GM21390 (cell line): ENCODE measurements around the gene CFL1.
"Not testable (repeated sequence)": the region's sequence is repeated elsewhere in the genome, so short reads cannot be mapped to it uniquely, and the experiment has no call there.

Source experiments
- ATAC-seq: cut with Tn5 transposase; IDR thresholded peaks from one replicate; pipeline ENCODE4 v1.9.1; 2021; ENCODE audit not compliant: unreplicated experiment

Gene CFL1

DNA sequence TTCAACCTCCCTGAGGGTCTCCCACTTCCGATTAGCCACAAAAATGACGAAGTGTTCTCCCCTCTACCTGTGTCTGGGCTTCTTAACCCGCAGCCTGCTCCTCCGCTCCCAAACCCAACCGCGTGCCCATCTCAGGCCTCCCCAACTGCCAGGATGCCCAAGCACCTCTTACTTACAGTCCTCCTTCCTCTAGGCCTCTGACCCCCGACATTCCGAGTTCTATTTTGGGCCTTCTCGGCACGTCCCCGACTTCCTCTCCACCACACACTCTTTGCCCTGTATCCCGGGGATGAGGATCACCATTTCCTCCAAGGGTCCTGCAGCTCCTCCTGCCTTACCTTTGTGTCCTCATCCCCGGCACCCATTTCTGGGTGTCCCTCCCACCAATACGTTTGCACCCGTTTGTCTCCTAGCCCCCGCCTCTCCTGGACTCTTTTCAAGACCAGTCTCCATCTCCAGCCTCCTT, 1.9 kb upstream of the CFL1 start:
- no peak for ATAC-seq

DNA sequence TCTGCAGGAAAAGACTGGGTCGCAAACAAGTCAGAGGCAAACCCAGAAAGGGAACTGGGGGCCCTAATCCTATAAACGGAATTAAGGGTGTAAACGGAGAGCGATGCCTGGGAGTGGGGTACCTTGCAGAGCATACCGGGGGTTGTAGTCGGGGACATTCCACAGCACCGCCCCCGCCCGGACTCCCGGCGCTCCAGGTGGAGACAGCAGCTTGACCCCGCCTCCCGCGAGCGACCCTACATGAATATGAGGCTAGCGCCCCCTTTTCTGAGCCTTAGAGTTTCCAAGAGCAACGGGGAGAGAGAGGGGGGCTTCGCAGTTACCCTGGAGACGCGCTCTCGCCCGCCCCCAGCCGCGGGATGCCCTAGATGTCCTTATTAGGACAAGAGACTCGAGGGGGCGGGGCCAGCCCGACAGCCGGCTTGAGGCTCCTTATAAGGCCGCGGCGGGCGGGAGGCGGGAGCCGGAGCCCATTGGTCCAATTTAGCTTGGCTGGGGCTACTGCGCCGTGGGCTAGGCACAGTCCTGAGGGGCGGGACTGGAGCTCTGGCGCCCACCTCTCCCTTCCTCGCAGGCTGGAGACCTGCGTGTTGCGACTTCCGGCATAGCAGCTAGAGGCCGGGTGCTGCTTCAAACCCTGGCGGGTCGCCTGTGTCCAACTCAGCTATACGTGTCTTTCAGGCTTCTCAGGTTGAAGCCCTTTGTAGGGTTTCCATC, 1.3 kb upstream of the CFL1 start:
- ATAC-seq, result peak; percentile 42

DNA sequence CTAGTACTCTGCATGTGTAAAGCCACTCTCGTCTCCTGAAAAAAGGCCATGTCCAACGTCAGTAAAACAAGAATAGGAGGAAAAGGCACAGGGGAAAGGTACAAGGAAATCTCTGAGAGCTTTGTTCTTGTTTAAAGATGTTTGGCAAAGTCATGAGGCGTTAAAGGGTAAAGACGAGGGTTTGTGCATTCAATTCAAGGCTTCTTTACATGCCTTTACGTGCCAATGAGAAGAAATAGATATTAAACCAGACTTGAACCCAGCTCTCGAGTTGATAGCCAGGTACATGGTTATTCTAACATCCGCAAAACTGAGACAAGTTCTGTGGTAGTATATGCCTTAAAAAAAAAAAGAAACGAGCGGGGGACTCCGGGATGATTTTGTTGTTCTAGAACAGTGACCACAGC, 704 bp upstream of the CFL1 start:
- ATAC-seq, result no peak

DNA sequence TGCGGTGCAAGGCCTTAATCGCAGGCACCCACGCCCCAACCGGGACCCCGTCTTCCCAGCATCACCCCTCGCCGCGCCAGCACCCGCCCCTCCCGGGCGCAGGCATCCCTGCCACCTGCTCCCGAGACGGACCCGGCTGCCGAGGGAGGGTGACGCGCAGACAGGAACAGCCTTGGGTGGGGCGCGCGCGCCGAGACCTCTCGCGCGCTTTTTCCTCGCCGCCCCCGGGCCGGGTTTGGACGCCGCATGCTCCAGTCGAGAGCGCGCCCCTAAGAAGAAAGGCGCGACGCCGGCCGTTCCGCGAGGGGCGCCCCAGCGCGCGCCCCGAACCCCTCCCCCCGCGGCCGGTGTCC, 504 bp downstream of the CFL1 start:
- no peak for ATAC-seq

DNA sequence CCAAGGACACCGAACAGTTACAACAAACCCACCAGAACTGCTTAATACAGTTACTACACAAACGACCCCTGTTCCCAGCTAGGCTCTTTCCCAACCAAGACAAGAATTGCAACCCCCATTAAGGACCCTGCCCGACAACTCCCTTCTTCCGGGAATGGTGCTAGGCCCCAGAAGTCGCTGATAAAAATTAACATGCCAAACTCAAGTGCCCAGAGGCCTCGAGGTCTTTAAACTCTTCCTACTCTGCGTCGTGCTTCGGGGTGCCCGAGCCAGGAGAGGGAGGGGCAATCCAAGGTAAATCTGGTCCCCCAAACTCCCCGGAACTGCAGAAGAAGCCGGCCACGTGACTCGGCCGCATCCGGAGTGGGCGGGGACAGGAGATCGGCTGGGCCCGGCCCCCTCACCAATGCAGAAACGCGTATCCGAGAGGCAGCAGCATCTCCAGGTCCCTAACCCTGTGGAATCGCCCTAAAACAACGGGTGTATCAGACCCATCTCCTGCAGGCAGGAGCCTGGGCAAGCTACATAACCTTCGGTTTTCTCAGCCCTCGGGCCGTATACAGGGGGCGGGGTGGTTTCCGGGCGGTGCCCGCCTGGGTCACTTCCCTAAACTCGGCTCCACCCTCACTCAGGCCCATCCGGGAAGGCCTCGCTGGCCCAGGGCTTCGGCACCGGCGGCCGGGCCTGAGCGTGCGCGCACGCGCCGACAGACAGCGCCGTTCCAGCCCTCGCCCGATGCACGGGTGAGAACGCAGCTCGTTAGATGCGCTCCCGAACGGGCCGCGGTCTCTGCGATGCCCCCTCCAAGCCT, 1.1 kb downstream of the CFL1 start:
- no peak for ATAC-seq

DNA sequence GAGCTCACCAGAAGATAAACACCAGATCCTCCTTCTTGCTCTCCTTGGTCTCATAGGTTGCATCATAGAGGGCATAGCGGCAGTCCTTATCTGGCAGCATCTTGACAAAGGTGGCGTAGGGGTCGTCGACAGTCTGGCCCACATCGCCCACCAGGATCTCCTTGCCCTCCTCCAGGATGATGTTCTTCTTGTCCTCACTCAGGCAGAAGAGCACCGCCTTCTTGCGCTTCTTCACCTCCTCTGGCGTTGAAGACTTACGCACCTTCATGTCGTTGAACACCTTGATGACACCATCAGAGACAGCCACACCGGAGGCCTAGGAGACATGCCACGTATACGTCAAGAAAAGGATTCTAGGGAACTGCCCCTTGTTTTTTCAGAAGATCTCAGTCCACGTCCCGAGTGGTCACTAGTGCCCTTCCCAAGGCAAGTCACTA, 2.0 kb downstream of the CFL1 start:
- ATAC-seq, result no peak

DNA sequence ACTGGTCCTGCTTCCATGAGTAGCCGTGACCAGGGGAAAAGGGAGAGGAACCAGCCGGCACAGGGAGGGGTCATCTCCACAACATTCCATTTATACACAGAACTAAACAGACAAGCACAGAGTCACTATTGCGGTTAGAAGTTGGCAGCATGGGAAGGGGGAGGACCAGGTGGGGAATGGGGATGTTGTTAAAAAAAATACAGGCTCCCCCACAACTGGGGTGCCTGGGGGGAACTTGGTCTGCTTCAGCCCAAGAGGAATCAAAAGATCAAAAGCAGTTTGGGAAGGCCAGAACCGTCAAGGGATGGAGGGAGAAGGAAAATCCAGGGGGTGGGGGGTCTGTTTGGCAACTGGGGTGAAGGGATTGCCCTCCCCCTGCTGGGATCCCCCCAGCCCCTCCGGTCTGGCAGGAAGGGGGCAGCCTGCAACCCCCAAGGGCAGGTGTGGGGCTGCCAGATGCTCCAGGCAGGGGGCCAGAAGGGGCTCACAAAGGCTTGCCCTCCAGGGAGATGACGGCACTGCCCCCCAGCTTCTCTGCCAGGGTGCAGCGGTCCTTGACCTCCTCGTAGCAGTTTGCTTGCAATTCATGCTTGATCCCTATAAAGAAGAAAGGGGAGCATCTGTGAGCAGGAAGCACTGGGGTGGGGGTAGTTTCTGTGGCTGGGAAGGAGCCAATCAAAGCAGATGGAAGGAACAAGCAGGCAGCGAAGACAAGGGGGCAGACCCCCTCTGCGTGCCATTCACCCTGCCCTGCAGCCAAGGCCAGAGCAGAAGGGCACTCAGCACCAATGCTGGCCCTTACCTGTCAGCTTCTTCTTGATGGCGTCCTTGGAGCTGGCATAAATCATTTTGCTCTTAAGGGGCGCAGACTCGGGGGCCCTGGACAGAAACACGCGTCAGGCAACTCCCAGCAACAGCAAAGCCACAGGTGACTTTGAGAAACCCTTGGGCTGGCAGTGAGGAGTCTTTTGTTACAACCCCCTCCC, 2.8 kb downstream of the CFL1 start:
- no peak for ATAC-seq

DNA sequence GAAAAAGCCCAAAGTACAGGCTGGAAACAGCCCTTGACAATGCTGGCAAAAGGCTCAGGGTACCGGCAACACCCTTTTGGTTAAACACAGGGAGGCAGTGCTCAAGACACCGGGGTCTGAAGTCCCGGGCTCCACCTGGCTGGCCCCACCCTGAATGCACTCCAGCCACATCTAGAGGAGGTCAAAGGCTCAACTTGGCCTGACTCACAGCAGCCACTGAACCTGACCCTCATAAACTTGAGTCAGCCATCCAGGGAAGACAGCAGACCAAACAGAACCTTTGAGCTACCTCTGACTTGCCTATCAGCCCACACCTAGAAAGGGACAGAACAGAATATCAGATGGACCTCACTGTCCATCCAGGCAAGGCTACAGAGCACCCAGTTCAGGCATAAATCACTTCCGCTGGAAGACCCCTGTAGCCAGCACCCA, 3.8 kb downstream of the CFL1 start:
- ATAC-seq, result no peak

DNA sequence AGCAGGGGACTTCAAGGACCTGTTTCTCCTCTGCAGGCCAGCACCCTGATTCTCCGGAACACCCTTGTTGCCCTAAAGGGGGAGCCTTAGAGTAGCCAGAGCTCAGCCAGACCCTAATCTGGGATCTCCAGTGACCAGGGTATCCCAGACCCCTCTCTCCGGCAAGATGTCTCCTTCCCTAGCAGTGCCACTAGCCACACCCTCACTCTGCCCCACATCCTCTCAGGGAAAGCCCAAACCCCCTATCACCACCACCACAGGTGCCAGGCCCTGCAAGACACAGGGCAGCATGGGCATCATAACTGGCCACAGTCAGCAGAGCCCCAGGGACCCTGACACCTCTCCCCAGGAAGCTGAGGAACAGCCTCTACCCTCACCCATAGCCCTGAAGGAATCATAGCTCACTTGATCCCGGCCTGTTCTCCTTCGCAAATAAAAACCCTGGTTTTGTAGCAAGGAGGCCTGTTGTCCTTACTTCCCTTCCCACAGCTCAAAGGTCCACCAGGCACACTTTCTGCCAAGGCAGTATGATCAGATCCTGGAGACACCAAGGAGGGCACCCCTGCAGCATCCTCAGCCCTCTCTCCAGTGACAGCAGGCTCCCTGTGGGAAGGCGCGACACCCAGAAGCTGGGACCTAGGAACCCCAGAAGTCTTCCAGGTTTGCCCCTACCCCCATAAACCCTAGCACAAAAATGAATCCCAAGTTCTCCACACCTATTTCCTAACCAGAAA, 4.6 kb downstream of the CFL1 start:
- ATAC-seq, result no peak

DNA sequence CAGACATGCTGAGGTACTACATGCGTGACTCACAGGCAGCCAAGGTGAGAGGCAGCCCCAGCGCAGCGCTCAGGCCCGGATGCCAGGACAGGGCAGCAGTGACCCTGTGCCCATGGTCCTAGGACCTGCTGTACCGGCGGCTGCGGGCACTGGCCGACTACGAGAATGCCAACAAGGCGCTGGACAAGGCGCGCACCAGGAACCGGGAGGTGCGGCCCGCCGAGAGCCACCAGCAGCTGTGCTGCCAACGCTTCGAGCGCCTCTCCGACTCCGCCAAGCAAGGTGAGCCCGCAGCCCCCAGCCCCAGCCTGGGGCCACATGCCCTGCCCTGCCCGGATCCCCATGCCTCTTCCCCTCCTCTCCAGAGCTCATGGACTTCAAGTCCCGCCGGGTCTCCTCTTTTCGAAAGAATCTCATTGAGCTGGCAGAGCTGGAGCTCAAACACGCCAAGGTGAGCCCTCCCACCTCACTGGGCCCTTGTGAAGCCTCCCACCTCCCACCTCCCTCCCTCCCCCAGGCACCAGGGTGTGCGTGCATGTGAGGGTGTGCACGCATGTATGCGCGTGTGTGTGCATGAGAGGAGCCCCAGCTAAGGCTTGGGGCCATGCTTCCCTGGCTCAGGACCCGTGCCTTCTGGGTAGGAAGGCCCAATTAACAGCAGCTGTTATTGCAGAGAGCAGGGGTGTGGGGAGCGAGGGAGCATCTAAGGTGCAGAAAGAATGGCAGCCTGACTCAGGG, 5.3 kb downstream of the CFL1 start:
- no peak for ATAC-seq

DNA sequence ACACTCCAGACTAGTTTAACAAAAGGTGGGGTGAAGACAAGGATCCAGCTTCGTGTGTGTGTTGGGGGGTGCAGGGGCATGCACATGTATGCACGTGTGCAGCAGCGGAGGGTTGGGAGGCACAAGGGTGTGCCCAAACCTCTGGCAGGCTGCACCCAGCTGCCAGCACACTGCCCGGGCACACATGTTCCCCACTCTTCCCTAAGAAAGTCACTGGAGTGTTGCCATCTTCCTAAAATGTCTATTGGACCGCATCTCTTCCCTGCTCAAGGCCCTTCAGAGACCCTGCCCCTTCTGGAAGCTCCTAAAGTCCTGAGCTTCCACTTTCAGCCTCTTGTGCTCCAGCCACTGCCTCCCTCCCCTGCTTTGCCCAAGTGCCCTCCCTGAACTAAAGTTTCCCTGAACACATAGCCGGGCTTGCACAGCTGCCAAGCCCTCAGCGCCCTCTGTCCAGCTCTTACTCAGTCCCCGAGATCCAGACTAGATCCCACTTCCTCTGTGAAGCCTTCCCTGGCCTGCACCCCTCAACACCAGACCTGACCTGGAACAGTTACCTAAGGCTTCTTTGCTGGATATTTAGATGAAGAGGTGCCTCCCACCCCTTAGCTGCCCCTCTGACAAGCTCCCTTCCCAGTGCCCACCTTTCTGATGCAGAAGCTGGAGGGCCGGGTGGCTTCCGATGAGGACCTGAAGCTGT, 6.0 kb downstream of the CFL1 start:
- no peak for ATAC-seq

DNA sequence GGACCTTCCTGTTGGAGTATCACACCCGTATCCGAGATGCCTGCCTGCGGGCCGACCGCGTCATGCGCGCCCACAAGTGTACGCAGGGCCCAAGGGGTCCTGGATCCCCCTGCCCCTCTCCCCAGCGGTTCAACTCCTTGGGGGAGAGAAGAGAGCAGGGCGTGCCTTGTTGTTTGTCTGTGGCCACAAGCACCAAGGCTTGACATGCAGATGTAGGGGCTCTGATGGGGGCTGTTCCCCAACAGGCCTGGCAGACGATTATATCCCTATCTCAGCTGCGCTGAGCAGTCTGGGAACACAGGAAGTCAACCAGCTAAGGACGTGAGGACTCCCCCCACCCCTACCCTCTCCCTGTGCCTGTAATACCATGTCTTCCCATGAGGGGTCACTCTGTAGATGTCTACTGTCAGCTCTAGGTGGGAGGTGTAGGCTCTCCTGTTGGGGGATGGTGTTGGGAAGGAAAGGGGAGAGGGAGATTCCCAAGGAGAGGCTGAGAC, 6.8 kb downstream of the CFL1 start:
- ATAC-seq, result no peak

DNA sequence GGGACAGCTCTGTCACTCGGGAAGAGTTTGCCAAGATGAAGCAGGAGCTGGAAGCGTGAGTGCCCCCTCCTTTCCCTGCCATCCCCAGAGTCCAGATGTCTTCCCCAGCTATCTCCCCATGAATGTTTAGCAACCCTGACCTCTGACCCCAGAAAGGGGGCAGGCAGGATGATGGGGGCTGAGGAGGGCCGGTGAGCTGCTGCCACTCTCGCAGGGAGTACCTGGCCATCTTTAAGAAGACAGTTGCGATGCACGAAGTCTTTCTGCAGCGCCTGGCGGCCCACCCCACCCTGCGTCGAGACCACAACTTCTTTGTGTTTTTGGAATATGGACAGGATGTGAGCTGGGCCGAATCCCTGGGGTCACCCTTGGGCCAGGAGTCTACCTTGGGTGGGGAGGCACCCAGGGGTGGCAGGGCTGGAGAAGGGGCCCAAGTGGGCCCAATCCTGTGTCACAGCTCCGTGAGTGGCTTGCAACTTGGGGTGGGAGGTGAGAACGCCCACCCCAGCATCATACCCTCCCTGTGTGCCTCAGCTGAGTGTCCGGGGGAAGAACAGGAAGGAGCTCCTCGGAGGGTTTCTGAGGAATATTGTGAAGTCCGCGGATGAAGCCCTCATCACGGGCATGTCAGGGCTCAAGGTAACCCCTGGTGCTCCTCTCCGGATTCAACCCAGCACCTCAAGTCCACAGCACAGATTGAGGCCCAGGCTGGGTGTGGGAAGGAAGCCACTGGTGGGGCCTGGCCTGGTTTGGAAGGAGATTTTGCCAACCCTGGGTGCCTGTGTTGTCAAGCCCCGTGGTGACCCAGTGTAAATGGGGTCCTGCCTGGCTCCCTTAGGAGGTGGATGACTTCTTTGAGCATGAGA, 7.5 kb downstream of the CFL1 start:
- ATAC-seq, result no peak

DNA sequence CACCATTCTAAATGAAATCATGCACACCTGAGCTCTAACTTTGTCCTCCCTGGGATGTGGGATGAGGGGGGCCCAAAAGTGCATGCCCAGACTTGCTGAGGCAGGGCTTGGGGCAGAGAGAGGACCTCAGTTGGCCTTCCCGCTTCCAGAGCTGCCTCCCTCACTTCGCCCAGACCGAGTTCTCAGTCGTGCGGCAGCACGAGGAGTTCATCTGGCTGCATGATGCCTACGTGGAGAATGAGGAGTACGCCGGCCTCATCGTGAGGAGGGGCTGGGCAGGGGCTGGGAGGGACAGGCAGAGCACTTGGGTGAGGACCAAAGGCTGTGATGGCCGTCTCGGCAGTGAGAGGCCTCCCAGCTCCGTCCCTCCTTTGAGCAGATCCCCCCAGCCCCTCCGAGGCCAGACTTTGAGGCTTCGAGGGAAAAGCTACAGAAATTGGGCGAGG, 8.2 kb downstream of the CFL1 start:
- no peak for ATAC-seq

DNA sequence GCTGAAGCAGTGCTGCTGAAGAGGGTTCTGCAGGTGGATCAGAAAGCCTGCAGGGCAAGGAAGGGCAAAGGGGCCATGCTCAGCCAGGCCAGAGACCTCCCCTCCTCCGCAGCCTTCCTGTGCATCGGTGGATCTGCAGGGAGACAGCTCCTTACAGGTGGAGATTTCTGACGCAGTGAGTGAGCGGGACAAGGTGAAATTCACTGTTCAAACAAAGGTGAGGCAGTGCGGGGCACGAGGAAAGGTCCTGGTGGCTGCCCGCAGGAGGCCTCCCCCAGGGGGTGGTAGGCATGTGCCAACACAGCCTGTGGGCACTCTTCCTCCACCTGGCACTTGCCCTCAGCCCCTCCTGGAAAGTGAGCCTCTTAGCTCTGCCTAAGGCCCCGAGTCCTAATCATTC, 8.6 kb downstream of the CFL1 start:
- ATAC-seq, result no peak

DNA sequence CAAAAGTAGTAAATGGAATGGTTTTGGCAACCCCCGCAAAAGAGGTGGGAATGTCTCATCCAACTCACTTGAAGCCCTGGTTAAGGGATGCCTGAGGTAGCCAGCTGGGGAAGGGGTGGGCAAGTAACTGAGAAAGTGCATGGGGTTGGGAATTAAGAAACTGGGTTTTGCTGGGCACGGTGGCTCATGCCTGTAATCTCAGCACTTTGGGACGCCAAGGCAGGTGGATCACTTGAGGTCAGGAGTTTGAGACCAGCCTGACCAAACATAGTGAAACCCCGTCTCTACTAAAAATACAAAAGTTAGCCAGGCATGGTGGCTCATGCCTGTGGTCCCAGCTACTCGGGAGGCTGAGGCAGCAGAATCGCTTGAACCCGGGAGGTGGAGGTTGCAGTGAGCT, 9.3 kb downstream of the CFL1 start:
- not testable (repeated sequence) for ATAC-seq

DNA sequence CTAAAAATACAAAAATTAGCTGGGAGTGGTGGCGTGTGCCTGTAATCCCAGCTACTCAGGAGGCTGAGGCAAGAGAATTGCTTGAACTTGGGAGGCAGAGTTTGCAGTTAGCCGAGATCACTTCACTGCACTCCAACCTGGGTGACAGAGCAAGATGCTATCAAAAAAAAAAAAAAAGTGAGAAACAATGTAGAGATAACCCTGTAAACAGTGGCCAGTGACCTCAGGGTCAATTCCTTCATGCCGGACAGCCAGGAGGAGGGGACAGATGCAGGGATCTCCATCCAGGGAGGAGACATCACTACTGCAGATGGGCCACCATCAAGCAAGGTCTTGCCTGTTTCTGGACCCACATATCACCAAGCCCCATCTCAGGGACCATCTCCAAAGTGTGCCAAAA, 10.2 kb downstream of the CFL1 start:
- no peak for ATAC-seq

DNA sequence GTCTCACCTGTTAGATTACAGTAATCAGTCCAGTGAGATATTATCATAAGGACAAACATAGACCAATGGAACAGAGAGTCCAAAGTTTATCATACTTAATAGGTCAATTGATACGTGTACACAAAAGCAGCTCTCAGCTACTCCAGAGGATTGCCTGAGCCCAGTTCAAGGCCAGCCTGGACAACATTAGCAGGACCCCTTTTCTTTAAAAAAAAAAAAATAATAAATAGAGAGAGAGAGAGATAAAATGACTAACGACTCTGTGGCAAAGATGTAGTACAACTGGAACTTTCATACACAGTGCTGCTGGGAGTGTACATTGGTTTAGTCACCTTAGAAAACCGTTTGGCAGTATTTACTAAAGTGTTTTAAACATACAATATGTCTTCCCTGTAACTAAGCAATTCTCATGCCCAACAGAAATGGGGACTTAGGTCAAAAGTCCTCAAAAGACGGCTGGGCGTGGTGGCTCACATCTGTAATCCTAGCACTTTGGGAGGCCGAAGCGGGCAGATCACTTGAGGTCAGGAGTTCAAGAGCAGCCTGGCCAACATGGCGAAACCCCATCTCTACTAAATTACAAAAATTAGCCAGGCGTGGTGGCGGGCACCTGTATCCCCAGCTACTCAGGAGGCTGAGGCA, 13.6 kb downstream of the CFL1 start:
- no peak for ATAC-seq
